Mesenchymal stem cell (in vitro differentiated cells and primary cell): ENCODE results near the gene HOXB6.

ENCODE experiments used
- DNase-seq: peaks from one replicate; pipeline ENCODE4 v3.0.0-alpha.2; 2013
- H2AFZ ChIP-seq: one replicate; pipeline ENCODE4 v1.6.1; 2013; ENCODE audit warnings: low read depth, mild to moderate bottlenecking, control low read depth, inconsistent platforms, low read length, moderate library complexity
- H2AK5ac ChIP-seq: 2 replicates; pipeline ENCODE4 v1.6.1; 2013; ENCODE audit warnings: low read length, moderate library complexity, mild to moderate bottlenecking, inconsistent platforms; ENCODE audit not compliant: severe bottlenecking
- H2BK120ac ChIP-seq: one replicate; pipeline ENCODE4 v1.6.1; 2013; ENCODE audit warnings: low read depth, mild to moderate bottlenecking, inconsistent platforms, low read length, moderate library complexity
- H2BK12ac ChIP-seq, 2 experiments: one replicate each; pipeline ENCODE4 v1.6.1; 2013; ENCODE audit warnings: inconsistent platforms in 2 of 2, low read length in 2 of 2, mild to moderate bottlenecking in 2 of 2, moderate library complexity in 2 of 2, control low read depth in 1 of 2
- H2BK15ac ChIP-seq: one replicate; pipeline ENCODE4 v1.6.1; 2013; ENCODE audit warnings: mild to moderate bottlenecking, low read depth, inconsistent platforms; ENCODE audit not compliant: poor library complexity, severe bottlenecking
- H2BK5ac ChIP-seq: 2 replicates; pipeline ENCODE4 v1.6.1; 2013; ENCODE audit warnings: low read depth, mild to moderate bottlenecking, low read length, control low read depth, inconsistent platforms; ENCODE audit not compliant: poor library complexity, severe bottlenecking
- H3K14ac ChIP-seq, 2 experiments: one replicate each; pipeline ENCODE4 v1.6.1; 2013; ENCODE audit warnings: inconsistent platforms in 2 of 2, low read length in 2 of 2, control low read depth in 1 of 2, mild to moderate bottlenecking in 1 of 2, moderate library complexity in 1 of 2
- H3K18ac ChIP-seq, 2 experiments: one replicate each; pipeline ENCODE4 v1.6.1; 2013; ENCODE audit warnings: inconsistent platforms in 2 of 2, low read length in 2 of 2, control low read depth in 1 of 2, low read depth in 1 of 2, mild to moderate bottlenecking in 1 of 2
- H3K23ac ChIP-seq, 2 experiments: one replicate each; pipeline ENCODE4 v1.6.1; 2013; ENCODE audit warnings: inconsistent platforms in 2 of 2, low read length in 2 of 2, mild to moderate bottlenecking in 2 of 2, moderate library complexity in 2 of 2, control low read depth in 1 of 2
- H3K27ac ChIP-seq: 2 replicates; pipeline ENCODE4 v1.5.1; 2013; ENCODE audit warnings: mild to moderate bottlenecking, moderate library complexity, low read length, control low read depth, inconsistent platforms; ENCODE audit not compliant: poor library complexity, severe bottlenecking
- H3K27me3 ChIP-seq, 2 experiments: 2 replicates each; pipeline versions ENCODE4 v1.6.1 to v1.7.0; 2013; ENCODE audit warnings: low read length in 2 of 2, mild to moderate bottlenecking in 2 of 2, moderate library complexity in 2 of 2, control low read depth in 1 of 2, inconsistent platforms in 1 of 2; ENCODE audit not compliant: control insufficient read depth in 1 of 2, insufficient read depth in 1 of 2
- H3K36me3 ChIP-seq, 2 experiments: 2 replicates each; pipeline versions ENCODE4 v1.6.1 to v1.7.0; 2013; ENCODE audit warnings: low read length in 2 of 2, control low read depth in 1 of 2, inconsistent platforms in 1 of 2, low read depth in 1 of 2, mild to moderate bottlenecking in 1 of 2; ENCODE audit not compliant: insufficient read depth in 2 of 2, control insufficient read depth in 1 of 2
- H3K4ac ChIP-seq, 2 experiments: one replicate each; pipeline ENCODE4 v1.6.1; 2013; ENCODE audit warnings: inconsistent platforms in 2 of 2, low read length in 2 of 2, mild to moderate bottlenecking in 2 of 2, moderate library complexity in 2 of 2, control low read depth in 1 of 2, low read depth in 1 of 2
- H3K4me1 ChIP-seq: 2 replicates; pipeline ENCODE4 v1.6.1; 2013; ENCODE audit warnings: low read depth, low read length, control low read depth; ENCODE audit not compliant: control insufficient read depth, insufficient read depth
- H3K4me2 ChIP-seq: 2 replicates; pipeline ENCODE4 v1.6.1; 2013; ENCODE audit warnings: low read length, mild to moderate bottlenecking, inconsistent platforms; ENCODE audit not compliant: poor library complexity, severe bottlenecking
- H3K4me3 ChIP-seq, 2 experiments: 2 replicates each; pipeline versions ENCODE4 v1.5.1 to v1.7.0; 2013; ENCODE audit warnings: low read length in 2 of 2, mild to moderate bottlenecking in 2 of 2, control low read depth in 1 of 2, low read depth in 1 of 2; ENCODE audit not compliant: insufficient read depth in 1 of 2
- H3K79me1 ChIP-seq: replicated peaks from 2 replicates; pipeline ENCODE4 v1.6.1; 2013; ENCODE audit warnings: mild to moderate bottlenecking, control low read depth, low read length, inconsistent platforms; ENCODE audit not compliant: poor library complexity, severe bottlenecking
- H3K9ac ChIP-seq: 2 replicates; pipeline ENCODE4 v1.7.0; 2013; ENCODE audit warnings: mild to moderate bottlenecking, low read length, moderate library complexity
- H3K9me3 ChIP-seq: 2 replicates; pipeline ENCODE4 v1.7.0; 2013; ENCODE audit warnings: mild to moderate bottlenecking, low read length; ENCODE audit not compliant: control insufficient read depth
- H4K8ac ChIP-seq: one replicate; pipeline ENCODE4 v1.6.1; 2013; ENCODE audit warnings: inconsistent platforms, mild to moderate bottlenecking, low read length, moderate library complexity
- H4K91ac ChIP-seq: one replicate; pipeline ENCODE4 v1.6.1; 2013; ENCODE audit warnings: mild to moderate bottlenecking, low read length, inconsistent platforms
- WGBS: methylation state at CpG from one replicate; pipeline ENCODE4 v1.1.7; 2013; ENCODE audit warnings: mixed read lengths; 5-methylcytosine and 5-hydroxymethylcytosine counted together

The HOXB6 gene

GRCh38 chr17:48625495-48626244, 20.9 kb upstream of the HOXB6 start:
- Histone ChIP-seq H3K23ac (peak overlapping the region in 1 of 2 experiments; percentile 70), H4K8ac (peak overlapping the region; percentile 73), H3K4me1 (peaks cover 21% of the 10 kb centered on the region), H3K4me3 (peak overlapping the region; percentile 34 to 78), H3K79me1 (no peaks in the 10 kb centered on the region), H3K9ac (peak overlapping the region; percentile 67), H2AFZ (no peak overlapping the region), H3K4me2 (peak overlapping the region; percentile 54), H3K4ac (peak overlapping the region; percentile 69 to 97), H2BK12ac (peak overlapping the region in 1 of 2 experiments; percentile 94), H3K18ac (peak overlapping the region; percentile 78 to 98), H2BK120ac (peak overlapping the region; percentile 69), H3K27ac (no peak overlapping the region), H2AK5ac (no peak overlapping the region), H3K27me3 (peaks cover 95 to 98% of the 10 kb centered on the region in 2 experiments), H2BK15ac (peak overlapping the region; percentile 60), H3K36me3 (no peaks in the 10 kb centered on the region), H3K9me3 (peaks cover 6% of the 10 kb centered on the region), H3K14ac (peak overlapping the region; percentile 68 to 97), H2BK5ac (no peak overlapping the region), H4K91ac (peak overlapping the region; percentile 72)
- peak; percentile 92 for DNase-seq
- WGBS = under 1% methylated on average over 68 of the region's 69 CpGs

- Histone ChIP-seq H3K4me2 (peak overlapping the region; percentile 54), H3K79me1 (no peaks in the 10 kb centered on the region), H2BK15ac (peak overlapping the region; percentile 50), H3K4ac (peak overlapping the region; percentile 61 to 97), H3K14ac (peak overlapping the region; percentile 68 to 78), H3K9me3 (peaks cover 3% of the 10 kb centered on the region), H3K36me3 (no peaks in the 10 kb centered on the region), H3K23ac (peak overlapping the region in 1 of 2 experiments; percentile 95), H2BK12ac (peak overlapping the region in 1 of 2 experiments; percentile 88), H2AK5ac (no peak overlapping the region), H2BK5ac (no peak overlapping the region), H2BK120ac (peak overlapping the region; percentile 69), H4K8ac (no peak overlapping the region), H3K18ac (peak overlapping the region; percentile 78 to 98), H3K27me3 (peaks cover 95 to 98% of the 10 kb centered on the region in 2 experiments), H3K4me1 (peaks cover 23% of the 10 kb centered on the region), H3K27ac (no peak overlapping the region), H2AFZ (no peak overlapping the region), H4K91ac (peak overlapping the region; percentile 46), H3K9ac (peak overlapping the region; percentile 67), H3K4me3 (peak overlapping the region; percentile 34 to 78)
- DNase-seq = peak; percentile 76
- 1% methylated on average over 39 of the region's 66 CpGs for WGBS
Observed at GRCh38 chr17:48624544-48625494, 20.0 kb upstream of the HOXB6 start.

- H3K18ac ChIP-seq = peak overlapping the region; percentile 0 to 52
- no peaks in the 10 kb centered on the region for H3K36me3 ChIP-seq
- peaks cover 3% of the 10 kb centered on the region for H3K9me3 ChIP-seq
- no peak overlapping the region for H3K9ac ChIP-seq
- H2BK15ac ChIP-seq = no peak overlapping the region
- no peak overlapping the region for H2BK120ac ChIP-seq
- H3K4me1 ChIP-seq = peaks cover 27% of the 10 kb centered on the region
- H3K4me2 ChIP-seq = no peak overlapping the region
- H2BK12ac ChIP-seq = no peak overlapping the region
- WGBS = 8% methylated on average over 5 of the region's 5 CpGs
- no peak overlapping the region for H3K27ac ChIP-seq
- peak overlapping the region in 1 of 2 experiments; percentile 48 for H3K14ac ChIP-seq
- no peak overlapping the region for H4K91ac ChIP-seq
- DNase-seq = no peak
- H3K23ac ChIP-seq = peak overlapping the region in 1 of 2 experiments; percentile 63
- no peak overlapping the region for H2AFZ ChIP-seq
- H3K79me1 ChIP-seq = no peaks in the 10 kb centered on the region
- H3K27me3 ChIP-seq = peaks cover 95 to 98% of the 10 kb centered on the region in 2 experiments
- H2AK5ac ChIP-seq = no peak overlapping the region
- no peak overlapping the region for H2BK5ac ChIP-seq
- no peak overlapping the region for H3K4me3 ChIP-seq
- H4K8ac ChIP-seq = no peak overlapping the region
- peak overlapping the region; percentile 41 to 51 for H3K4ac ChIP-seq
Observed at GRCh38 chr17:48624118-48624517, 19.3 kb upstream of the HOXB6 start.
